Trophoblast cell (in vitro differentiated cells and primary cell): ENCODE measurements around the gene USP5.

ENCODE experiments used
- DNase-seq, 2 donors: peaks; one replicate each; pipeline ENCODE4 v3.0.0-alpha.2; 2016
- H2AFZ ChIP-seq: 2 replicates; pipeline ENCODE4 v1.6.1; 2013; ENCODE audit warnings: low read length, moderate library complexity, mild to moderate bottlenecking; ENCODE audit not compliant: insufficient read depth, poor library complexity
- H2AK5ac ChIP-seq: 2 replicates; pipeline ENCODE4 v1.6.1; 2013; ENCODE audit warnings: mild to moderate bottlenecking, low read length
- H2BK120ac ChIP-seq: 2 replicates; pipeline ENCODE4 v1.6.1; 2013; ENCODE audit warnings: low read length, mild to moderate bottlenecking, moderate library complexity; ENCODE audit not compliant: insufficient read depth, poor library complexity
- H2BK12ac ChIP-seq: 2 replicates; pipeline ENCODE4 v1.6.1; 2013; ENCODE audit warnings: mild to moderate bottlenecking, low read length, moderate library complexity
- H2BK5ac ChIP-seq: 2 replicates; pipeline ENCODE4 v1.6.1; 2013; ENCODE audit warnings: low read length, low read depth, moderate library complexity, mild to moderate bottlenecking; ENCODE audit not compliant: poor library complexity
- H3K14ac ChIP-seq: 2 replicates; pipeline ENCODE4 v1.6.1; 2013; ENCODE audit warnings: mild to moderate bottlenecking, low read length
- H3K18ac ChIP-seq: 2 replicates; pipeline ENCODE4 v1.6.1; 2013; ENCODE audit warnings: mild to moderate bottlenecking, low read length
- H3K23ac ChIP-seq: 2 replicates; pipeline ENCODE4 v1.6.1; 2013; ENCODE audit warnings: low read length
- H3K27ac ChIP-seq: 2 replicates; pipeline ENCODE4 v1.5.1; 2013; ENCODE audit warnings: low read depth, mild to moderate bottlenecking, inconsistent platforms, low read length, moderate library complexity
- H3K27me3 ChIP-seq: 2 replicates; pipeline ENCODE4 v1.6.1; 2013; ENCODE audit warnings: inconsistent platforms, mild to moderate bottlenecking, low read length, moderate library complexity; ENCODE audit not compliant: insufficient read depth
- H3K36me3 ChIP-seq, 2 experiments: 1 replicate in 1 of 2; 2 replicates in 1 of 2; pipeline ENCODE4 v1.6.1; 2013; ENCODE audit warnings: low read length in 2 of 2, mild to moderate bottlenecking in 2 of 2, moderate library complexity in 1 of 2; ENCODE audit not compliant: insufficient read depth in 2 of 2, control insufficient read depth in 1 of 2
- H3K4ac ChIP-seq: 2 replicates; pipeline ENCODE4 v1.6.1; 2013; ENCODE audit warnings: low read depth, mild to moderate bottlenecking, low read length, moderate library complexity
- H3K4me1 ChIP-seq, 2 experiments: 1 replicate in 1 of 2; 2 replicates in 1 of 2; pipeline ENCODE4 v1.6.1; 2013; ENCODE audit warnings: low read length in 2 of 2, mild to moderate bottlenecking in 2 of 2, moderate library complexity in 1 of 2; ENCODE audit not compliant: insufficient read depth in 2 of 2, control insufficient read depth in 1 of 2
- H3K4me2 ChIP-seq: 2 replicates; pipeline ENCODE4 v1.6.1; 2013; ENCODE audit warnings: inconsistent platforms, mild to moderate bottlenecking, low read length, moderate library complexity
- H3K4me3 ChIP-seq: 2 replicates; pipeline ENCODE4 v1.5.1; 2013; ENCODE audit warnings: mild to moderate bottlenecking, low read depth, low read length, inconsistent platforms
- H3K79me1 ChIP-seq: one replicate; pipeline ENCODE4 v1.6.1; 2013; ENCODE audit warnings: low read length
- H3K79me2 ChIP-seq: 2 replicates; pipeline ENCODE4 v1.6.1; 2013; ENCODE audit warnings: low read length, mild to moderate bottlenecking; ENCODE audit not compliant: control insufficient read depth, insufficient read depth, poor library complexity
- H3K9ac ChIP-seq: 2 replicates; pipeline ENCODE4 v1.6.1; 2013; ENCODE audit warnings: mild to moderate bottlenecking, low read length
- H3K9me3 ChIP-seq: 2 replicates; pipeline ENCODE4 v1.6.1; 2013; ENCODE audit warnings: low read depth, mild to moderate bottlenecking, control low read depth, inconsistent platforms, low read length; ENCODE audit not compliant: insufficient read depth
- H4K12ac ChIP-seq: 2 replicates; pipeline ENCODE4 v1.6.1; 2013; ENCODE audit warnings: low read depth, mild to moderate bottlenecking, low read length, moderate library complexity
- H4K8ac ChIP-seq: 2 replicates; pipeline ENCODE4 v1.6.1; 2013; ENCODE audit warnings: low read depth, mild to moderate bottlenecking, low read length, moderate library complexity
- H4K91ac ChIP-seq: one replicate; pipeline ENCODE4 v1.6.1; 2013; ENCODE audit warnings: low read depth, mild to moderate bottlenecking, low read length, moderate library complexity
- WGBS: extraction: QIAGEN DNeasy Blood & Tissue Kit; methylation state at CpG from one replicate; pipeline ENCODE4 v1.1.7; 2013; ENCODE audit warnings: missing lambda C conversion rate; ENCODE audit not compliant: insufficient read length, insufficient coverage; ENCODE audit errors: extremely low coverage; 5-methylcytosine and 5-hydroxymethylcytosine counted together

The USP5 gene

GRCh38 chr12:6813363-6813762 is 38.6 kb upstream of the USP5 start:
- Histone ChIP-seq H3K36me3 (no peaks in the 10 kb centered on the region), H3K4me1 (no peaks in the 10 kb centered on the region), H3K79me1 (no peaks in the 10 kb centered on the region), H2BK12ac (no peak overlapping the region), H4K91ac (no peak overlapping the region), H2BK120ac (no peak overlapping the region), H3K79me2 (no peaks in the 10 kb centered on the region), H3K4me3 (no peak overlapping the region), H2AFZ (no peak overlapping the region), H4K8ac (no peak overlapping the region), H3K9me3 (peaks cover 5% of the 10 kb centered on the region), H3K27ac (no peak overlapping the region), H3K27me3 (no peaks in the 10 kb centered on the region), H3K9ac (no peak overlapping the region), H2BK5ac (no peak overlapping the region), H3K18ac (no peak overlapping the region), H2AK5ac (no peak overlapping the region), H4K12ac (no peak overlapping the region), H3K4me2 (no peak overlapping the region), H3K23ac (no peak overlapping the region), H3K4ac (no peak overlapping the region), H3K14ac (no peak overlapping the region)
- WGBS: no CpG with 5 or more reads among the region's 4 CpGs
- peak in 1 of 2 donors; percentile 22 for DNase-seq

GRCh38 chr12:6816598-6816997 is 35.4 kb upstream of the USP5 start:
- peaks cover 3% of the 10 kb centered on the region for H3K79me1 ChIP-seq
- no peak overlapping the region for H3K4me3 ChIP-seq
- H4K91ac ChIP-seq: no peak overlapping the region
- WGBS: no CpG with 5 or more reads among the region's 3 CpGs
- H2BK120ac ChIP-seq: no peak overlapping the region
- no peak overlapping the region for H2BK12ac ChIP-seq
- no peaks in the 10 kb centered on the region for H3K27me3 ChIP-seq
- H3K14ac ChIP-seq: no peak overlapping the region
- H2BK5ac ChIP-seq: no peak overlapping the region
- H3K27ac ChIP-seq: no peak overlapping the region
- H4K8ac ChIP-seq: no peak overlapping the region
- H2AK5ac ChIP-seq: no peak overlapping the region
- H3K36me3 ChIP-seq: no peaks in the 10 kb centered on the region
- no peak overlapping the region for H4K12ac ChIP-seq
- H3K23ac ChIP-seq: no peak overlapping the region
- H3K18ac ChIP-seq: no peak overlapping the region
- DNase-seq: no peak
- no peak overlapping the region for H3K4me2 ChIP-seq
- peaks cover 4 to 5% of the 10 kb centered on the region in 2 experiments for H3K4me1 ChIP-seq
- H3K9me3 ChIP-seq: peaks cover 5% of the 10 kb centered on the region
- H2AFZ ChIP-seq: no peak overlapping the region
- H3K9ac ChIP-seq: no peak overlapping the region
- H3K79me2 ChIP-seq: no peaks in the 10 kb centered on the region
- H3K4ac ChIP-seq: no peak overlapping the region

GRCh38 chr12:6817098-6817497 is 34.9 kb upstream of the USP5 start:
- H2AK5ac ChIP-seq: no peak overlapping the region
- no peak for DNase-seq
- no peak overlapping the region for H3K9ac ChIP-seq
- H4K12ac ChIP-seq: no peak overlapping the region
- H3K9me3 ChIP-seq: peaks cover 5% of the 10 kb centered on the region
- no peak overlapping the region for H2BK5ac ChIP-seq
- no peak overlapping the region for H3K27ac ChIP-seq
- H3K36me3 ChIP-seq: no peaks in the 10 kb centered on the region
- no peak overlapping the region for H3K4ac ChIP-seq
- H3K4me1 ChIP-seq: peaks cover 7 to 10% of the 10 kb centered on the region in 2 experiments
- H2AFZ ChIP-seq: no peak overlapping the region
- H4K91ac ChIP-seq: no peak overlapping the region
- no peak overlapping the region for H3K18ac ChIP-seq
- no peak overlapping the region for H3K23ac ChIP-seq
- no peak overlapping the region for H3K14ac ChIP-seq
- H2BK12ac ChIP-seq: no peak overlapping the region
- no CpG with 5 or more reads among the region's 8 CpGs for WGBS
- no peak overlapping the region for H4K8ac ChIP-seq
- peaks cover 5% of the 10 kb centered on the region for H3K79me1 ChIP-seq
- H3K4me2 ChIP-seq: no peak overlapping the region
- no peaks in the 10 kb centered on the region for H3K27me3 ChIP-seq
- no peak overlapping the region for H3K4me3 ChIP-seq
- no peaks in the 10 kb centered on the region for H3K79me2 ChIP-seq
- H2BK120ac ChIP-seq: no peak overlapping the region

- Histone ChIP-seq H3K18ac (no peak overlapping the region), H3K4me1 (peaks cover 10 to 13% of the 10 kb centered on the region in 2 experiments), H2AK5ac (no peak overlapping the region), H2AFZ (no peak overlapping the region), H2BK5ac (no peak overlapping the region), H2BK12ac (no peak overlapping the region), H4K91ac (no peak overlapping the region), H3K27ac (no peak overlapping the region), H3K9me3 (peaks cover 5% of the 10 kb centered on the region), H4K12ac (no peak overlapping the region), H3K79me2 (no peaks in the 10 kb centered on the region), H3K4ac (no peak overlapping the region), H3K14ac (no peak overlapping the region), H3K36me3 (no peaks in the 10 kb centered on the region), H3K9ac (no peak overlapping the region), H2BK120ac (no peak overlapping the region), H4K8ac (no peak overlapping the region), H3K27me3 (no peaks in the 10 kb centered on the region), H3K23ac (no peak overlapping the region), H3K79me1 (peaks cover 5% of the 10 kb centered on the region), H3K4me3 (peak overlapping the region; percentile 41), H3K4me2 (no peak overlapping the region)
- DNase-seq: no peak
- 100% methylated on average over 7 of the region's 20 CpGs for WGBS
Measured at GRCh38 chr12:6817662-6818157, 34.2 kb upstream of the USP5 start.
